Activated T-cell treated with anti-CD3 and anti-CD28 coated beads, Interleukin-2, amount 50 U/mL, for 24 hours (primary cell): Measurements from ENCODE around the gene LRCH3.

Experiments used
- DNase-seq: peaks from one replicate; pipeline ENCODE4 v3.0.0-alpha.2; 2020
- H3K27ac Mint-ChIP-seq: 2 replicates; pipeline ENCODE4 v1.8.0; 2020; ENCODE audit warnings: mild to moderate bottlenecking, mixed read lengths
- H3K27me3 Mint-ChIP-seq: 2 replicates; pipeline ENCODE4 v1.8.0; 2020; ENCODE audit warnings: mixed read lengths
- H3K36me3 Mint-ChIP-seq: 2 replicates; pipeline ENCODE4 v1.8.0; 2020; ENCODE audit warnings: low read depth, mixed read lengths
- H3K4me1 Mint-ChIP-seq: 2 replicates; pipeline ENCODE4 v1.8.0; 2020; ENCODE audit warnings: low read depth, mixed read lengths
- H3K4me3 Mint-ChIP-seq: 2 replicates; pipeline ENCODE4 v1.8.0; 2020; ENCODE audit warnings: mild to moderate bottlenecking, moderate library complexity, mixed read lengths
- H3K9me3 Mint-ChIP-seq: 2 replicates; pipeline ENCODE4 v1.8.0; 2020; ENCODE audit warnings: mixed read lengths

Gene LRCH3

GRCh38 chr3:197836244-197836643 lies 45.2 kb downstream of the LRCH3 start:
- Mint-ChIP-seq H3K27me3 (no peaks in the 10 kb centered on the region), H3K9me3 (no peaks in the 10 kb centered on the region), H3K4me3 (no peak overlapping the region), H3K27ac (peak overlapping the region; percentile 59), H3K36me3 (peaks cover 78% of the 10 kb centered on the region), H3K4me1 (peaks cover 10% of the 10 kb centered on the region)
- no peak for DNase-seq

- no peak overlapping the region for H3K4me3 Mint-ChIP-seq
Measured at GRCh38 chr3:197837282-197837681, 46.2 kb downstream of the LRCH3 start.

GRCh38 chr3:197841789-197842188 lies 50.7 kb downstream of the LRCH3 start:
- Mint-ChIP-seq H3K9me3 (no peaks in the 10 kb centered on the region), H3K4me3 (no peak overlapping the region), H3K27ac (peak overlapping the region; percentile 19), H3K36me3 (peaks cover 86% of the 10 kb centered on the region), H3K4me1 (peaks cover 6% of the 10 kb centered on the region), H3K27me3 (no peaks in the 10 kb centered on the region)
- no peak for DNase-seq

More at GRCh38 chr3:197837282-197837681, 46.2 kb downstream of the LRCH3 start:
- Mint-ChIP-seq H3K27ac (no peak overlapping the region), H3K27me3 (no peaks in the 10 kb centered on the region), H3K36me3 (peaks cover 81% of the 10 kb centered on the region), H3K4me1 (peaks cover 10% of the 10 kb centered on the region), H3K9me3 (no peaks in the 10 kb centered on the region)
- no peak for DNase-seq

GRCh38 chr3:197846491-197846890 lies 55.4 kb downstream of the LRCH3 start:
- Mint-ChIP-seq H3K4me1 (peaks cover 27% of the 10 kb centered on the region), H3K27ac (no peak overlapping the region), H3K27me3 (no peaks in the 10 kb centered on the region), H3K4me3 (no peak overlapping the region), H3K36me3 (peaks cover 86% of the 10 kb centered on the region), H3K9me3 (no peaks in the 10 kb centered on the region)
- no peak for DNase-seq

GRCh38 chr3:197847866-197848401 lies 56.9 kb downstream of the LRCH3 start:
- Mint-ChIP-seq H3K27ac (peak overlapping the region; percentile 93), H3K36me3 (peaks cover 86% of the 10 kb centered on the region), H3K4me3 (peak overlapping the region; percentile 71), H3K4me1 (peaks cover 27% of the 10 kb centered on the region), H3K27me3 (no peaks in the 10 kb centered on the region), H3K9me3 (no peaks in the 10 kb centered on the region)
- DNase-seq = no peak

GRCh38 chr3:197854596-197855343 lies 63.7 kb downstream of the LRCH3 start:
- Mint-ChIP-seq H3K4me3 (no peak overlapping the region), H3K9me3 (no peaks in the 10 kb centered on the region), H3K4me1 (peaks cover 5% of the 10 kb centered on the region), H3K27me3 (no peaks in the 10 kb centered on the region), H3K27ac (no peak overlapping the region), H3K36me3 (peaks cover 73% of the 10 kb centered on the region)
- no peak for DNase-seq

- Mint-ChIP-seq H3K27ac (no peak overlapping the region), H3K4me3 (no peak overlapping the region), H3K27me3 (no peaks in the 10 kb centered on the region), H3K9me3 (no peaks in the 10 kb centered on the region), H3K4me1 (peaks cover 5% of the 10 kb centered on the region), H3K36me3 (peaks cover 72% of the 10 kb centered on the region)
- DNase-seq = no peak
Measured at GRCh38 chr3:197855571-197855970, 64.5 kb downstream of the LRCH3 start.

GRCh38 chr3:197856199-197856816 lies 65.3 kb downstream of the LRCH3 start:
- peaks cover 71% of the 10 kb centered on the region for H3K36me3 Mint-ChIP-seq
- H3K9me3 Mint-ChIP-seq = no peaks in the 10 kb centered on the region
- no peak for DNase-seq
- H3K27me3 Mint-ChIP-seq = no peaks in the 10 kb centered on the region
- no peak overlapping the region for H3K27ac Mint-ChIP-seq
- H3K4me1 Mint-ChIP-seq = peaks cover 12% of the 10 kb centered on the region
- no peak overlapping the region for H3K4me3 Mint-ChIP-seq

GRCh38 chr3:197858133-197858532 lies 67.1 kb downstream of the LRCH3 start:
- Mint-ChIP-seq H3K9me3 (no peaks in the 10 kb centered on the region), H3K36me3 (peaks cover 64% of the 10 kb centered on the region), H3K27me3 (no peaks in the 10 kb centered on the region), H3K27ac (no peak overlapping the region), H3K4me1 (peaks cover 16% of the 10 kb centered on the region), H3K4me3 (no peak overlapping the region)
- DNase-seq = no peak

- no peaks in the 10 kb centered on the region for H3K9me3 Mint-ChIP-seq
- H3K4me1 Mint-ChIP-seq = peaks cover 16% of the 10 kb centered on the region
- no peak for DNase-seq
- peaks cover 62% of the 10 kb centered on the region for H3K36me3 Mint-ChIP-seq
- H3K4me3 Mint-ChIP-seq = no peak overlapping the region
- no peaks in the 10 kb centered on the region for H3K27me3 Mint-ChIP-seq
- no peak overlapping the region for H3K27ac Mint-ChIP-seq
Measured at GRCh38 chr3:197858598-197858997, 67.5 kb downstream of the LRCH3 start.

- DNase-seq = no peak
- Mint-ChIP-seq H3K27ac (no peak overlapping the region), H3K4me3 (no peak overlapping the region), H3K9me3 (no peaks in the 10 kb centered on the region), H3K27me3 (no peaks in the 10 kb centered on the region), H3K36me3 (peaks cover 61% of the 10 kb centered on the region), H3K4me1 (peaks cover 17% of the 10 kb centered on the region)
Measured at GRCh38 chr3:197866035-197866434, 75.0 kb downstream of the LRCH3 start.

- H3K36me3 Mint-ChIP-seq = peaks cover 76% of the 10 kb centered on the region
- H3K4me1 Mint-ChIP-seq = peaks cover 13% of the 10 kb centered on the region
- H3K4me3 Mint-ChIP-seq = no peak overlapping the region
- no peak for DNase-seq
- H3K9me3 Mint-ChIP-seq = no peaks in the 10 kb centered on the region
- H3K27me3 Mint-ChIP-seq = no peaks in the 10 kb centered on the region
- H3K27ac Mint-ChIP-seq = peak overlapping the region; percentile 26
Measured at GRCh38 chr3:197873329-197873728, 82.3 kb downstream of the LRCH3 start.

GRCh38 chr3:197874064-197874463 lies 83.0 kb downstream of the LRCH3 start:
- H3K4me1 Mint-ChIP-seq = peaks cover 14% of the 10 kb centered on the region
- H3K36me3 Mint-ChIP-seq = peaks cover 77% of the 10 kb centered on the region
- no peak overlapping the region for H3K4me3 Mint-ChIP-seq
- H3K9me3 Mint-ChIP-seq = no peaks in the 10 kb centered on the region
- no peak for DNase-seq
- H3K27ac Mint-ChIP-seq = peak overlapping the region; percentile 55
- no peaks in the 10 kb centered on the region for H3K27me3 Mint-ChIP-seq

GRCh38 chr3:197874653-197875052 lies 83.6 kb downstream of the LRCH3 start:
- no peak overlapping the region for H3K27ac Mint-ChIP-seq
- H3K9me3 Mint-ChIP-seq = no peaks in the 10 kb centered on the region
- DNase-seq = no peak
- H3K36me3 Mint-ChIP-seq = peaks cover 77% of the 10 kb centered on the region
- H3K4me1 Mint-ChIP-seq = peaks cover 15% of the 10 kb centered on the region
- no peaks in the 10 kb centered on the region for H3K27me3 Mint-ChIP-seq
- no peak overlapping the region for H3K4me3 Mint-ChIP-seq

GRCh38 chr3:197877902-197878301 lies 86.8 kb downstream of the LRCH3 start:
- no peaks in the 10 kb centered on the region for H3K27me3 Mint-ChIP-seq
- H3K4me1 Mint-ChIP-seq = peaks cover 29% of the 10 kb centered on the region
- no peaks in the 10 kb centered on the region for H3K9me3 Mint-ChIP-seq
- H3K36me3 Mint-ChIP-seq = peaks cover 69% of the 10 kb centered on the region
- peak overlapping the region; percentile 64 for H3K4me3 Mint-ChIP-seq
- DNase-seq = no peak
- H3K27ac Mint-ChIP-seq = peak overlapping the region; percentile 96
